Measurements from ENCODE around the gene HMCN2. TPM values are rescaled to one million over a fixed set of nuclear protein-coding genes. Genes with fewer than 3 reads are reported as not detected.

Gene HMCN2
- total RNA-seq, 1 experiment from 2014 or later: not detected

- H3K4me3 Mint-ChIP-seq (ENCODE audit: unreplicated experiment): no peak overlapping the region
- ChIA-PET POLR2A (interaction anchor here (1.2 kb wide), 1 partner anchor 15 kb away, joined by 4 read pairs; no protein-coding TSS in a partner anchor), CTCF (interaction anchor here (0.6 to 1.5 kb wide), 3 partner anchors 21 to 1078 kb away, joined by 3 to 4 read pairs (median 3); no protein-coding TSS in a partner anchor)
- no peaks in the 10 kb centered on the region for H3K27me3 Mint-ChIP-seq (ENCODE audit: insufficient read depth, unreplicated experiment)
- no TSS peak for BruUV-seq (replicated peaks)
- no peak overlapping the region for H3K27ac Mint-ChIP-seq (ENCODE audit: low read depth, unreplicated experiment)
- no peak for TF ChIP-seq CTCF (IDR thresholded peaks at IDR 0.05; ENCODE audit: unreplicated experiment)
- H3K36me3 Mint-ChIP-seq (ENCODE audit: insufficient read depth, unreplicated experiment): peaks cover 21% of the 10 kb centered on the region
- H3K4me1 Mint-ChIP-seq (ENCODE audit: insufficient read depth, unreplicated experiment): no peaks in the 10 kb centered on the region
- DNase-seq (ENCODE audit: unreplicated experiment): no peak
- intact Hi-C loops (cut with micrococcal nuclease): no loop called here
- H3K9me3 Mint-ChIP-seq (ENCODE audit: unreplicated experiment): no peaks in the 10 kb centered on the region
Measured at GRCh38 chr9:130220352-130220751, 45.2 kb upstream of the HMCN2 start.

GRCh38 chr9:130222833-130223232, 42.7 kb upstream of the HMCN2 start:
- Mint-ChIP-seq H3K4me3 (ENCODE audit: unreplicated experiment) (no peak overlapping the region), H3K27me3 (ENCODE audit: insufficient read depth, unreplicated experiment) (no peaks in the 10 kb centered on the region), H3K36me3 (ENCODE audit: insufficient read depth, unreplicated experiment) (peaks cover 21% of the 10 kb centered on the region), H3K27ac (ENCODE audit: low read depth, unreplicated experiment) (no peak overlapping the region), H3K4me1 (ENCODE audit: insufficient read depth, unreplicated experiment) (no peaks in the 10 kb centered on the region), H3K9me3 (ENCODE audit: unreplicated experiment) (no peaks in the 10 kb centered on the region)
- ChIA-PET POLR2A (interaction anchor here (1.1 kb wide), 1 partner anchor 24 kb away, joined by 3 read pairs; no protein-coding TSS in a partner anchor), CTCF (interaction anchor here (2.9 kb wide), 1 partner anchor 13 kb away, joined by 14 read pairs; no protein-coding TSS in a partner anchor)
- TF ChIP-seq CTCF (IDR thresholded peaks at IDR 0.05; ENCODE audit: unreplicated experiment): no peak
- no TSS peak for BruUV-seq (replicated peaks)
- intact Hi-C loops (cut with micrococcal nuclease): no loop called here
- no peak for DNase-seq (ENCODE audit: unreplicated experiment)

GRCh38 chr9:130225071-130225470, 40.5 kb upstream of the HMCN2 start:
- TF ChIP-seq CTCF (IDR thresholded peaks at IDR 0.05; ENCODE audit: unreplicated experiment): no peak
- H3K4me3 Mint-ChIP-seq (ENCODE audit: unreplicated experiment): no peak overlapping the region
- CTCF ChIA-PET: interaction anchor here (1.1 to 2.9 kb wide), 3 partner anchors 11 to 118 kb away, joined by 5 to 14 read pairs (median 6); no protein-coding TSS in a partner anchor
- DNase-seq (ENCODE audit: unreplicated experiment): no peak
- POLR2A ChIA-PET: no interaction called here
- H3K27me3 Mint-ChIP-seq (ENCODE audit: insufficient read depth, unreplicated experiment): no peaks in the 10 kb centered on the region
- H3K4me1 Mint-ChIP-seq (ENCODE audit: insufficient read depth, unreplicated experiment): no peaks in the 10 kb centered on the region
- BruUV-seq (replicated peaks): no TSS peak
- H3K36me3 Mint-ChIP-seq (ENCODE audit: insufficient read depth, unreplicated experiment): peaks cover 16% of the 10 kb centered on the region
- no peaks in the 10 kb centered on the region for H3K9me3 Mint-ChIP-seq (ENCODE audit: unreplicated experiment)
- intact Hi-C loops (cut with micrococcal nuclease): no loop called here
- no peak overlapping the region for H3K27ac Mint-ChIP-seq (ENCODE audit: low read depth, unreplicated experiment)

GRCh38 chr9:130225586-130225985, 40.0 kb upstream of the HMCN2 start:
- no peak overlapping the region for H3K4me3 Mint-ChIP-seq (ENCODE audit: unreplicated experiment)
- ChIA-PET CTCF (interaction anchor here (1.1 to 2.9 kb wide), 3 partner anchors 11 to 119 kb away, joined by 5 to 14 read pairs (median 6); no protein-coding TSS in a partner anchor), POLR2A (no interaction called here)
- DNase-seq (ENCODE audit: unreplicated experiment): no peak
- TF ChIP-seq CTCF (IDR thresholded peaks at IDR 0.05; ENCODE audit: unreplicated experiment): no peak
- peaks cover 12% of the 10 kb centered on the region for H3K36me3 Mint-ChIP-seq (ENCODE audit: insufficient read depth, unreplicated experiment)
- no peak overlapping the region for H3K27ac Mint-ChIP-seq (ENCODE audit: low read depth, unreplicated experiment)
- no TSS peak for BruUV-seq (replicated peaks)
- H3K27me3 Mint-ChIP-seq (ENCODE audit: insufficient read depth, unreplicated experiment): no peaks in the 10 kb centered on the region
- intact Hi-C loops (cut with micrococcal nuclease): no loop called here
- H3K9me3 Mint-ChIP-seq (ENCODE audit: unreplicated experiment): no peaks in the 10 kb centered on the region
- no peaks in the 10 kb centered on the region for H3K4me1 Mint-ChIP-seq (ENCODE audit: insufficient read depth, unreplicated experiment)
